ENCODE data around the gene CD36. TPM values are rescaled to one million over a fixed set of nuclear protein-coding genes. Genes with fewer than 3 reads are reported as not detected.

CD36 gene
- total and polyA plus RNA-seq, 10 of the 15 experiments (the other 5 are each of a cell fraction or from before 2014, with no cell fraction given) = 0.20 to 283 (median 172) TPM

DNA sequence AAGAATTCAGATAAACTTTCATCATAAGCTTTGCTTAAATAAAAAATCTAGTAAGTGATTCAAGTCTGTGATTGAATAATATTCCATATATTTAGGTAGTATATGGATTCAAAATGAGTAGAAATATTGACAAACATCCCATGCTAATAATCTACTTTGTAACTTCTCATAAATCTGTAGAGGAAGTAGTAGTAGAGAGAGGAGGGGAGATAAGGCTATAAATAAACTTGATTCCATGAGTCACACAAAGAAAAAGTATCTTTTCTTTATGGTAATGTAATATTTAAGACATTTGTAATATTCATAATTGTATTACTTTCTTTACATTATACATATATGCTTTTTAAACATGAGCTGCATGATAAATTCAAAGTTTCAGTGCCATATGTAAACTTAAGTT is 25.6 kb upstream of the CD36 start:
- Histone ChIP-seq H3K4me1 (ENCODE audit: control insufficient read depth, insufficient read depth, low read length) (no peaks in the 10 kb centered on the region), H3K4me2 (ENCODE audit: control insufficient read depth, insufficient read depth) (no peak overlapping the region), H3K9me3 (replicated peaks; ENCODE audit: control insufficient read depth, insufficient read depth, low read length) (no peaks in the 10 kb centered on the region), H3K9ac (ENCODE audit: control insufficient read depth, insufficient read depth, low read length) (no peak overlapping the region), H3K27me3 (replicated peaks in 1 of 2; ENCODE audit: control insufficient read depth in 2 of 2, insufficient read depth in 2 of 2, low read length in 1 of 2) (no peaks in the 10 kb centered on the region), H4K20me1 (ENCODE audit: control insufficient read depth, insufficient read depth) (no peaks in the 10 kb centered on the region), H3K36me3 (ENCODE audit: control insufficient read depth in 2 of 2, insufficient read depth in 2 of 2, low read length in 1 of 2) (no peaks in the 10 kb centered on the region), H2AFZ (ENCODE audit: control insufficient read depth, low read depth, low read length) (no peak overlapping the region), H3K27ac (ENCODE audit: control insufficient read depth, insufficient read depth) (no peak overlapping the region), H3K79me2 (ENCODE audit: control insufficient read depth, insufficient read depth, low read length) (no peaks in the 10 kb centered on the region), H3K4me3 (no peak overlapping the region)
- ChIA-PET POLR2A (no interaction called here), CTCF (no interaction called here), SMC1A (ENCODE audit: uncharacterized antibody, unreplicated experiment) (no interaction called here), RAD21 (ENCODE audit: unreplicated experiment) (no interaction called here)
- in situ Hi-C loops (cut with MboI) (no loop called here), intact Hi-C loops (cut with micrococcal nuclease; ENCODE audit: unreplicated experiment) (no loop called here)
- no peak for ATAC-seq
- BruUV-seq (replicated peaks) = no TSS peak
- DNase-seq (ENCODE audit: low read depth, low spot score) = no peak
- TF ChIP-seq, protein P1, sequence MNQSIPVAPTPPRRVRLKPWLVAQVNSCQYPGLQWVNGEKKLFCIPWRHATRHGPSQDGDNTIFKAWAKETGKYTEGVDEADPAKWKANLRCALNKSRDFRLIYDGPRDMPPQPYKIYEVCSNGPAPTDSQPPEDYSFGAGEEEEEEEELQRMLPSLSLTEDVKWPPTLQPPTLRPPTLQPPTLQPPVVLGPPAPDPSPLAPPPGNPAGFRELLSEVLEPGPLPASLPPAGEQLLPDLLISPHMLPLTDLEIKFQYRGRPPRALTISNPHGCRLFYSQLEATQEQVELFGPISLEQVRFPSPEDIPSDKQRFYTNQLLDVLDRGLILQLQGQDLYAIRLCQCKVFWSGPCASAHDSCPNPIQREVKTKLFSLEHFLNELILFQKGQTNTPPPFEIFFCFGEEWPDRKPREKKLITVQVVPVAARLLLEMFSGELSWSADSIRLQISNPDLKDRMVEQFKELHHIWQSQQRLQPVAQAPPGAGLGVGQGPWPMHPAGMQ (IDR thresholded peaks at IDR 0.05; ENCODE audit: borderline replicate concordance) = no peak
- no peak for TF ChIP-seq CREM (IDR thresholded peaks at IDR 0.05; ENCODE audit: low read depth)
- no peak for TF ChIP-seq SUPT20H (IDR thresholded peaks at IDR 0.05; ENCODE audit: borderline replicate concordance, control insufficient read depth, low read depth, low read length)
- no peak for TF ChIP-seq SIN3A (IDR thresholded peaks at IDR 0.05; ENCODE audit: low read depth, low read length)
- no peak for TF ChIP-seq MEF2B (IDR thresholded peaks at IDR 0.05; ENCODE audit: partially characterized antibody, poor library complexity, severe bottlenecking)
- TF ChIP-seq ASH2L (IDR thresholded peaks at IDR 0.05; ENCODE audit: borderline replicate concordance, low read depth) = no peak
- TF ChIP-seq RELA (IDR thresholded peaks at IDR 0.05; ENCODE audit: borderline replicate concordance, partially characterized antibody) = no peak
- no peak for TF ChIP-seq RUNX3 (IDR thresholded peaks at IDR 0.05; ENCODE audit: low read length)
- no peak for TF ChIP-seq FOXK2 (IDR thresholded peaks at IDR 0.05)
- TF ChIP-seq SIX5 (IDR thresholded peaks at IDR 0.05; ENCODE audit: low read depth, low read length, severe bottlenecking) = no peak
- no peak for TF ChIP-seq SUZ12 (IDR thresholded peaks at IDR 0.05; ENCODE audit: unreplicated experiment)
- TF ChIP-seq JUNB (IDR thresholded peaks at IDR 0.05) = no peak
- TF ChIP-seq, protein P2, sequence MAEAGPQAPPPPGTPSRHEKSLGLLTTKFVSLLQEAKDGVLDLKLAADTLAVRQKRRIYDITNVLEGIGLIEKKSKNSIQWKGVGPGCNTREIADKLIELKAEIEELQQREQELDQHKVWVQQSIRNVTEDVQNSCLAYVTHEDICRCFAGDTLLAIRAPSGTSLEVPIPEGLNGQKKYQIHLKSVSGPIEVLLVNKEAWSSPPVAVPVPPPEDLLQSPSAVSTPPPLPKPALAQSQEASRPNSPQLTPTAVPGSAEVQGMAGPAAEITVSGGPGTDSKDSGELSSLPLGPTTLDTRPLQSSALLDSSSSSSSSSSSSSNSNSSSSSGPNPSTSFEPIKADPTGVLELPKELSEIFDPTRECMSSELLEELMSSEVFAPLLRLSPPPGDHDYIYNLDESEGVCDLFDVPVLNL (IDR thresholded peaks at IDR 0.05; ENCODE audit: low read depth, low read length) = no peak
- TF ChIP-seq, protein P3, sequence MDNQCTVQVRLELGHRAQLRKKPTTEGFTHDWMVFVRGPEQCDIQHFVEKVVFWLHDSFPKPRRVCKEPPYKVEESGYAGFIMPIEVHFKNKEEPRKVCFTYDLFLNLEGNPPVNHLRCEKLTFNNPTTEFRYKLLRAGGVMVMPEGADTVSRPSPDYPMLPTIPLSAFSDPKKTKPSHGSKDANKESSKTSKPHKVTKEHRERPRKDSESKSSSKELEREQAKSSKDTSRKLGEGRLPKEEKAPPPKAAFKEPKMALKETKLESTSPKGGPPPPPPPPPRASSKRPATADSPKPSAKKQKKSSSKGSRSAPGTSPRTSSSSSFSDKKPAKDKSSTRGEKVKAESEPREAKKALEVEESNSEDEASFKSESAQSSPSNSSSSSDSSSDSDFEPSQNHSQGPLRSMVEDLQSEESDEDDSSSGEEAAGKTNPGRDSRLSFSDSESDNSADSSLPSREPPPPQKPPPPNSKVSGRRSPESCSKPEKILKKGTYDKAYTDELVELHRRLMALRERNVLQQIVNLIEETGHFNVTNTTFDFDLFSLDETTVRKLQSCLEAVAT (IDR thresholded peaks at IDR 0.05) = no peak
- no peak for TF ChIP-seq FOS (IDR thresholded peaks at IDR 0.05; ENCODE audit: borderline replicate concordance, extremely low read depth, insufficient read length)
- no peak for TF ChIP-seq PBX3 (IDR thresholded peaks at IDR 0.05; ENCODE audit: insufficient replicate concordance, low read depth, low read length)
- TF ChIP-seq STAT3 (IDR thresholded peaks at IDR 0.05; ENCODE audit: low read depth, low read length) = no peak
- TF ChIP-seq SMC3 (IDR thresholded peaks at IDR 0.05; ENCODE audit: borderline replicate concordance, low read length) = no peak
- TF ChIP-seq SREBF2 (IDR thresholded peaks at IDR 0.05; ENCODE audit: low read length) = no peak
- FAIRE-seq = no peak
